NCI-H2171 (cell line): Measurements from ENCODE around the gene IL6R.
"Not testable (repeated sequence)": the region's sequence is repeated elsewhere in the genome, so short reads cannot be mapped to it uniquely, and the experiment has no call there.

Experiments used
- DNase-seq: peaks from one replicate; lab custom pipeline; 2025; lab: John Stamatoyannopoulos, UW

The IL6R gene

DNA sequence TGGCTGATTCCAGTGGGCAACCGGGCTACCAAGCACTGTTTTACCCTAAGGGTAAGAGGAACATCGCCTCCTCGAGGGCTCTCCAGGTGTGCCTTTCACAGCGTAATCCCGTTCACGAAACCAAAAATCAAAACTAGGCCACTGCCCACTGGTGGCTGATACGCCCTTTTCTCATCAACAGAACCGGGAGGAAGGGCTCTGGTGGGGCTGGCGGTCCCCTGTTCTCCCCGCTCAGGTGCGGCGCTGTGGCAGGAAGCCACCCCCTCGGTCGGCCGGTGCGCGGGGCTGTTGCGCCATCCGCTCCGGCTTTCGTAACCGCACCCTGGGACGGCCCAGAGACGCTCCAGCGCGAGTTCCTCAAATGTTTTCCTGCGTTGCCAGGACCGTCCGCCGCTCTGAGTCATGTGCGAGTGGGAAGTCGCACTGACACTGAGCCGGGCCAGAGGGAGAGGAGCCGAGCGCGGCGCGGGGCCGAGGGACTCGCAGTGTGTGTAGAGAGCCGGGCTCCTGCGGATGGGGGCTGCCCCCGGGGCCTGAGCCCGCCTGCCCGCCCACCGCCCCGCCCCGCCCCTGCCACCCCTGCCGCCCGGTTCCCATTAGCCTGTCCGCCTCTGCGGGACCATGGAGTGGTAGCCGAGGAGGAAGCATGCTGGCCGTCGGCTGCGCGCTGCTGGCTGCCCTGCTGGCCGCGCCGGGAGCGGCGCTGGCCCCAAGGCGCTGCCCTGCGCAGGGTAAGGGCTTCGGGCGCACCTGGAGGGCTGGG is at the start of gene IL6R:
Gene IL6R, plus strand, starts transcription at position 360 of the 763 bp plus-strand sequence. Its CDS starts 287 bp downstream, at position 647.
- no peak for DNase-seq

GRCh38 chr1:154358519-154358918 is 46.6 kb upstream of the IL6R start:
- no peak for DNase-seq

- DNase-seq, result no peak
Observed at GRCh38 chr1:154360288-154360687, 44.9 kb upstream of the IL6R start.

GRCh38 chr1:154360881-154361280 is 44.3 kb upstream of the IL6R start:
- not testable (repeated sequence) for DNase-seq

DNA sequence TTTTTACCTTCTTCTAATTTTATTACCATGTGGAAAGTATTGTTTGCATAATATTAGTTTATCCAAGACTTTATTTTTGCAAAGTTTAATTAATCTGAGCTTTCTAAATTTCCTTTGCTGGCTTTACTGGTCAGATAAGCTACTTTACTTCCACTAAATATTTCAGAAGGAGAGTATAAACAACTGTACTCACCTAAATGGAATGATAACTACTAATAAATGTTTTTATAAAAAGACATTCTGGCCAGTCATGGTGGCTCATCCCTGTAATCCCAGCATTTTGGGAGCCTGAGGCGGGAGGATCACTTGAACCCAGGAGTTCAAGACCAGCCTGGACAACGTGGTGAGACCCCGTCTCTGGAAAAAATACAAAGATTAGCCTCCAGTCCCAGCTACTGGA is 43.8 kb upstream of the IL6R start:
- DNase-seq, result no peak

DNA sequence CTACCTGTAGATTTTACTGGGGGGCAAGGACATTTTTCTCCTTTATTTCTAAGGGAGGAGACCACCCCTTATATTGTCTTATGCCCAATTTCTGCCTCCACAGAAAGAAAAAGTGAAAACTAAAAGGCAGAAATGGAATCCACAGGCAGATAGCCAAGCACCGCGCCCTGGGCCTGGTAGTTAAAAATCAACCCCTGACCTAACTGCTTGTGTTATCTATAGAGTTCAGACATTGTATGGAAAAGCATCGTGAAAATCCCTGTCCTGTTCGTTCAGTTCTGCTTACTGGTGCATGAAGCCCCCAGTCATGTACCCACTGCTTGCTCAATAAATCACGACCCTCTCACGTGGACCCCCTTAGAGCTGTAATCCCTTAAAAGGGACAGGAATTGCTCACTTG is 33.7 kb upstream of the IL6R start:
- no peak for DNase-seq

DNA sequence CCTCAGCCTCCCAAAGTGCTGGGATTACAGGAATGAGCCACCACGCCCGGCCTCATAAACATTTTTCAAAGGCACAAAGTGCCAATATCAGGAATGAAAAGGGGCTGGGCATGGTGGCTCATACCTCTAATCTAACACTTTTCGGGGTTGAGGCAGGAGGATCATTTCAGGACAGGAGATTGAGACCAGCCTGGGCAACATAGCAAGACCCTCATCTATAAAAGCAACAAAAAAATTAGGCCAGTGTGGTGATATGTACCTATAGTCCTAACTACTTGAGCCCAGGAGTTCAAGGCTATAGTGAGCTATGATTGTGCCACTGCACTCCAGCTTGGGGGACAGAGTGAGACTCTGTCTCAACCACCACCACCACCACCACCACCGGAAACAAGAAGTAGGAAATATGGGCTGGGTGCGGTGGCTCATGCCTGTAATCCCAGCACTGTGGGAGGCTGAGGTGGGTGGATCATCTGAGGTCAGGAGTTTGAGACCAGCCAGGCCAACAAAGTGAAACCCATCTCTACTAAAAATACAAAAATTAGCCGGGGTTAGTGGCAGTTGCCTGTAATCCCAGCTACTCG is 31.3 kb upstream of the IL6R start:
- DNase-seq, result not testable (repeated sequence)

GRCh38 chr1:154379301-154379700 is 25.8 kb upstream of the IL6R start:
- no peak for DNase-seq

DNA sequence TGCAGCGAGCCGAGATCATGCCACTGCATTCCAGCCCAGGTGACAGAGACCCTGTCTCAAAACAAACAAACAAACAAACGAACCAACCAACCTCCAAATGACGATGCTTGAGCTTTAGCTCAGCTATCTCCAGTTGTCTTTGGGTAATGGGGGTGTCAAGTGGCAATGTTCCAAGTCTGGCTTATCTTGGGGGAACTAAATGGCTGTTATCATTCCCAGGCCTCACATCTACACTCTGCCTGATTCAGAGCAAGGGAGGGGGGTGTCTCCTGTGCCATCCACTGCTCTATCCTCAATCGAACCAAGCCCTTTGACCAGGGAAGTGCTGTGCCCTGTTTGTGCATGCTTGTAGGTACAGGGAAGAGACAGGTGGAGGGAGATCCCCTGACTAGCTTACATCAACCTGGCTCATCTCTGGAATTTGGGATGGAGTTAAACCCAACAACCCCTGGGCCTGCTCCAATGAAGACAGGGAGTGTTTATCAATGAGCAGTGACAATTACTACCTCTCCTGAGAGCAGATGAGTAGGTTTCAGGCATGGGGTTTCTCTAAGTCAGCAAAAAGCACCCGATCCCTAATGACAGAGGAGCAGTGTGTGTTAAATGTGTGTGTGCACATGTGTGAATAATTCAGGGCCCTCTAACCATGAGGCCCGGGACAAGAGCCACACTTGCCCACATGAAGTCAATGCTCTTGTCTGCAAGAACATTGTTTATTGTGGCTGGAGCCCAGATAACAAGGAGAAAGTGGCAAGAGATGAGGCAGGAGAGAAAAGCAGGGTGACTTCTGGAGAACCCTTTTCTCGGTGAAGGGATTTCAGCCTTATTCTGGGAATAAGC is 20.3 kb upstream of the IL6R start:
- no peak for DNase-seq

GRCh38 chr1:154386643-154387352 is 18.3 kb upstream of the IL6R start:
- DNase-seq, result no peak

DNA sequence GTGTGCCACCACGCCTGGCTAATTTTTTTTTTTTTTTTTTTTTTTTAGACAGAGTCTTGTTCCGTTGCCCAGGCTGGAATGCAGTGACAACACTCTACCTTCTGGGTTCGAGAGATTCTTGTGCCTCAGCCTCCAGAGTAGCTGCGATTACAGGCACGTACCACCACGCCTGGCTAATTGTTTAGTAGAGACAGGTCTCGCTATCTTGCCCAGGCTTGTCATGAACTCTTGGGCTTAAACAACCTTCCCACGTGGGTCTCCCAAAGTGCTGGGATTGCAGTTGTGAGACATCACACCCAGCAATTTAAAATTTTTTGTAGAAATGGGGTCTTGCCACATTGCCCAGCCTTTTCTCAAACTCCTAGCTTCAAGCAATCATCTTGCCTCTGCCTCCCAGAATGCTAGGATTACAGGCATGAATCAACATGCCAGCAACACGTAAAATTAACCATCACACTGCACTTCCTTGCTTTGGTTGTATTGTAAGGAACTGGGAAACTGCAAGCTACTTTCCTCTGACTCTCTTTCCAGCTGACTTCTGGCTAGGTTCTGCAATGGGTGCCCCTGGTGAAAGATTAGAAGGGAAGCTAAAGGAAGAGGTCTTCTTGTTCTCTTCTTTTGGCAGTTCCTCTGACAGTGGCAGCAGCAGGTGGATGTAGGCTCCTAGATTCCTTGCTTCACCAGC is 13.9 kb upstream of the IL6R start:
- DNase-seq, result no peak

- no peak for DNase-seq
Observed at GRCh38 chr1:154398141-154398540, 7.0 kb upstream of the IL6R start.

- DNase-seq, result no peak
Observed at GRCh38 chr1:154398678-154399077, 6.5 kb upstream of the IL6R start.

DNA sequence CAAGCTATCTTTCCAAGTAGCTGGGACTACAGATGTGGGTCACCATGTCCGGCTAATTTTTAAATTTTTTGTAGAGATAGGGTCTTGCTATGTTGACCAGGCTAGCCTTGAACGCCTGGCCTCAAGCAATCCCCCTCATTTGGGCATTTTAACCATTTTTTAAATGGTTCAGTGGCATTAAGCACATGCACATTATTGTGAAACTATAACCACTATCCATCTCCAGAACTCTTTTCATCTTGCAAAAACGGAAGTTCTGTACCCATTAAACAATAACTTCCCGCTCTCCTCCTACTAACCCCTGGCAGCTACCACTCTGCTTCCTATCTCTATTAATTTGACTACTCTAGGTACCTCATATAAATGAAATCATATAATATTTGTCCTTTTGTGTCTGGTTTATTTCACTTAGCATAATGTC is 4.8 kb upstream of the IL6R start:
- no peak for DNase-seq

GRCh38 chr1:154402409-154402921 is 2.7 kb upstream of the IL6R start:
- no peak for DNase-seq

- no peak for DNase-seq
Observed at GRCh38 chr1:154403261-154403943, 1.7 kb upstream of the IL6R start.

DNA sequence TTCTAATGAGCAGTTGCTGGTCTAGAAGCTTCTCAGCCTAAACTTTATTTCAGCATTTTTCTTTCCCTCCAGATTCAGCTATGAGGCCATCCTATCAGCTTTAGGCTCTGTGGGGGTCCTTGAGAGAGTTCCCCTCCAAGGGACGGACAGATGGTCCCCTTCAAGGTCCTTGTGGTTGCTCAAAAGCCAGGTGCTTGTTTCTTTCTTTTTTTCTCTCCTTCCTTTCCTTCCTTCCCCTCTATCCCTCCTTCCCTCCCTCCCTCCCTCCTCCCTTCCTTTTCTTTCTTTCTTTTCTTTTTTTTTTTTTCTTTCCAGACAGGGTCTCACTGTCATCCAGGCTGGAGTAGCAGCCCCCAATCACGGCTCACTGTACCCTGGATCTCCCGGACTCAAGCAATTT is 1.2 kb upstream of the IL6R start:
- no peak for DNase-seq

GRCh38 chr1:154404511-154404931 is 622 bp upstream of the IL6R start:
- no peak for DNase-seq

DNA sequence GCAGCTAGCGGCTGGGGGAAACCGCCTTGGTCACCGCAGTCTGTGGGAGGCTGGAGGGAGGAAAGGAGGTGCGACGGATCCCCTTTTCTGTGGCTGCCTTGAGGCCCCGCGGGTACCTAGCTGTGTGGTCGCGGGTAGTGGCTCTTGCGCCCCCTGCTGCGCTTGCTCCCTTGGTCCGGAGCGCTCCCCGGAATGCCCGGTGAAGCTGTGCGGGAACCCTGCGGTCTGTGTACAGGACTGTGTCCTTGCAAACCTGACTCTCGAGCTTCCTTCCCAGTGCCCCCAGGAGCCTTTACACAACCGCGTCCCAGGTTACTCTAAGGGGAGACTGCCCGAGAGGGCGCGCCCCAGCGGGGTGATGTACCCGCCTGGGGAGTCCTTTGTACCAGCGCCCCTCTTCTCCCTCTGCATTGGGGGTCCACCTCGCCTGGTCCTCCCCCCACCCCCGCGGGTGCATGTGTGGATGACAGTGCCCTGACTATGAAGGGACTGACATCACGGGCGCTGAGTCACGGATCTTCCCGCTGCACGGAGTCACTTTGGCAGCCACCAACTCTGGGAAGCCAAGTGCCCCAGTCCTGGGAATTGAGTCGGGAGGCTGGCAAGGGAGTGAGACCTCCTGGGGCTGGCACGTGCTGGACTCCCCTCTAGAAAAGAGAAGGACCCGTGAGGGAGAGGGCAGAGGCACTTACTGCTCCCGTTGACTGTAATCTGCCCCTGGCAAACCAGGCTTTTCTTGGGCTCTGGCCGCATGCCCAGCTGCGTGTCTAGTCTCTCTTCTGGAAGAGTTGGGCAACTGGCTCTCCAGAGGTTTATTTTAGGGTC is 816 bp downstream of the IL6R start:
- no peak for DNase-seq

- no peak for DNase-seq
Observed at GRCh38 chr1:154406572-154406879, 1.4 kb downstream of the IL6R start.
